Natural killer cell (primary cell): ENCODE results near the gene LMO7. TPM values are rescaled to one million over a fixed set of nuclear protein-coding genes. Genes with fewer than 3 reads are reported as not detected.
A peak's percentile ranks its signal among the peaks of the same experiment; 100 is the strongest.

ENCODE experiments used
- ATAC-seq, 3 donors: fragments of 150-1000 bp in 2 of 3; fragments of 200-7000 bp in 1 of 3; cut with Tn5 transposase; 1 replicate in 1 of 3; 2 replicates in 2 of 3; pipeline ENCODE4 v1.10.0; 2021; ENCODE audit warnings: mild to moderate bottlenecking in 2 of 3, moderate library complexity in 2 of 3
- DNase-seq, 2 donors: peaks; one replicate each; pipeline versions ENCODE4 v3.0.0 to v3.0.0-alpha.2; 2013 to 2021; ENCODE audit warnings: mixed read lengths in 1 of 2
- H3K27ac ChIP-seq: one replicate; pipeline ENCODE4 v1.5.1; 2013; ENCODE audit warnings: mild to moderate bottlenecking, low read length
- H3K27me3 ChIP-seq: one replicate; pipeline ENCODE4 v1.6.1; 2013; ENCODE audit warnings: low read length; ENCODE audit not compliant: control insufficient read depth, insufficient read depth
- H3K36me3 ChIP-seq: one replicate; pipeline ENCODE4 v1.6.1; 2013; ENCODE audit warnings: low read length; ENCODE audit not compliant: control insufficient read depth, insufficient read depth
- H3K4me1 ChIP-seq: one replicate; pipeline ENCODE4 v1.6.1; 2013; ENCODE audit warnings: low read length; ENCODE audit not compliant: control insufficient read depth, insufficient read depth
- H3K4me3 ChIP-seq: one replicate; pipeline ENCODE4 v1.5.1; 2013; ENCODE audit warnings: low read length
- H3K9me3 ChIP-seq: one replicate; pipeline ENCODE4 v1.6.1; 2013; ENCODE audit warnings: low read length; ENCODE audit not compliant: control insufficient read depth, insufficient read depth
- H3K27ac Mint-ChIP-seq, 2 donors: one replicate each; pipeline ENCODE4 v1.8.0; 2022; ENCODE audit warnings: mild to moderate bottlenecking in 2 of 2, mixed read lengths in 2 of 2, moderate library complexity in 1 of 2
- H3K27me3 Mint-ChIP-seq, 2 donors: one replicate each; pipeline ENCODE4 v1.8.0; 2022; ENCODE audit warnings: low read depth in 2 of 2, mixed read lengths in 2 of 2
- H3K36me3 Mint-ChIP-seq: one replicate; pipeline ENCODE4 v1.8.0; 2022; ENCODE audit warnings: mixed read lengths
- H3K4me1 Mint-ChIP-seq, 2 donors: one replicate each; pipeline ENCODE4 v1.8.0; 2022; ENCODE audit warnings: mixed read lengths in 2 of 2
- H3K4me3 Mint-ChIP-seq: one replicate; pipeline ENCODE4 v1.8.0; 2022; ENCODE audit warnings: mild to moderate bottlenecking, moderate library complexity, mixed read lengths
- H3K9me3 Mint-ChIP-seq, 2 donors: one replicate each; pipeline ENCODE4 v1.8.0; 2022; ENCODE audit warnings: mixed read lengths in 2 of 2
- CTCF ChIP-seq: fragments of 200-600 bp; IDR thresholded peaks from one replicate; pipeline ENCODE4 v1.8.0; 2022; ENCODE audit warnings: antibody characterized with exemption
- WGBS: methylation state at CpG from one replicate; pipeline ENCODE4 v1.1.7; 2013; ENCODE audit warnings: missing lambda C conversion rate; ENCODE audit not compliant: insufficient coverage; 5-methylcytosine and 5-hydroxymethylcytosine counted together
- intact Hi-C: fragments of 100-400 bp; cut with micrococcal nuclease; formaldehyde crosslinking; loops from one replicate; pipeline ENCODE4 v1.14.2; 2022
- total RNA-seq, 4 donors: library from RNA; stranded (reverse); fragments of 120-200 nt in 1 of 4; gene quantifications; one replicate each; pipeline versions ENCODE4 v1.2.3 to v1.2.4, GENCODE V29; 2013 to 2022

Gene LMO7
- total RNA-seq, 3 donors from 2014 or later (not counting 1 experiment from before 2014, with no cell fraction given): 5.5 to 10.4 (median 7.9) TPM

GRCh38 chr13:75802161-75802560 is 166.0 kb downstream of the LMO7 start:
- Mint-ChIP-seq H3K4me1 (peaks cover 7 to 14% of the 10 kb centered on the region in 2 donors), H3K27ac (no peak overlapping the region), H3K9me3 (no peaks in the 10 kb centered on the region), H3K36me3 (no peaks in the 10 kb centered on the region), H3K27me3 (no peaks in the 10 kb centered on the region), H3K4me3 (no peak overlapping the region)
- 66% methylated on average over 4 of the region's 5 CpGs for WGBS
- intact Hi-C loops: no loop called here
- H3K27me3 ChIP-seq: no peaks in the 10 kb centered on the region
- peak in 1 of 3 donors; percentile 84 for ATAC-seq
- no peak for DNase-seq
- H3K27ac ChIP-seq: no peak overlapping the region
- no peak for TF ChIP-seq CTCF
- H3K9me3 ChIP-seq: no peaks in the 10 kb centered on the region
- no peaks in the 10 kb centered on the region for H3K36me3 ChIP-seq
- no peak overlapping the region for H3K4me3 ChIP-seq
- no peaks in the 10 kb centered on the region for H3K4me1 ChIP-seq

GRCh38 chr13:75803164-75803611 is 167.1 kb downstream of the LMO7 start:
- TF ChIP-seq CTCF: no peak
- WGBS: 0% methylated on average over 1 of the region's 1 CpG
- Histone ChIP-seq H3K36me3 (no peaks in the 10 kb centered on the region), H3K9me3 (no peaks in the 10 kb centered on the region), H3K4me1 (no peaks in the 10 kb centered on the region), H3K27me3 (no peaks in the 10 kb centered on the region), H3K27ac (no peak overlapping the region), H3K4me3 (no peak overlapping the region)
- Mint-ChIP-seq H3K27me3 (no peaks in the 10 kb centered on the region), H3K4me3 (no peak overlapping the region), H3K4me1 (peaks cover 7 to 14% of the 10 kb centered on the region in 2 donors), H3K9me3 (no peaks in the 10 kb centered on the region), H3K36me3 (no peaks in the 10 kb centered on the region), H3K27ac (peak overlapping the region in 1 of 2 donors; percentile 22)
- ATAC-seq (peak in 2 of 3 donors; percentile 55 to 71), DNase-seq (peak in 1 of 2 donors; percentile 58)
- intact Hi-C loops: no loop called here

- H3K27me3 Mint-ChIP-seq: no peaks in the 10 kb centered on the region
- Histone ChIP-seq H3K36me3 (no peaks in the 10 kb centered on the region), H3K9me3 (no peaks in the 10 kb centered on the region), H3K27ac (no peak overlapping the region), H3K27me3 (no peaks in the 10 kb centered on the region), H3K4me3 (no peak overlapping the region), H3K4me1 (no peaks in the 10 kb centered on the region)
- no peak overlapping the region for H3K27ac Mint-ChIP-seq
- no peaks in the 10 kb centered on the region for H3K9me3 Mint-ChIP-seq
- 93% methylated on average over 10 of the region's 10 CpGs for WGBS
- intact Hi-C loops: no loop called here
- H3K4me3 Mint-ChIP-seq: no peak overlapping the region
- TF ChIP-seq CTCF: no peak
- ATAC-seq: no peak
- no peak for DNase-seq
- H3K36me3 Mint-ChIP-seq: no peaks in the 10 kb centered on the region
- H3K4me1 Mint-ChIP-seq: peaks cover 7 to 14% of the 10 kb centered on the region in 2 donors
These were observed 167.9 kb downstream of the LMO7 start for GRCh38 chr13:75804054-75804453.

- DNase-seq: no peak
- 99% methylated on average over 4 of the region's 4 CpGs for WGBS
- no peaks in the 10 kb centered on the region for H3K36me3 ChIP-seq
- ATAC-seq: no peak
- no peaks in the 10 kb centered on the region for H3K9me3 Mint-ChIP-seq
- intact Hi-C loops: no loop called here
- H3K36me3 Mint-ChIP-seq: no peaks in the 10 kb centered on the region
- H3K27me3 ChIP-seq: no peaks in the 10 kb centered on the region
- H3K4me3 Mint-ChIP-seq: no peak overlapping the region
- no peaks in the 10 kb centered on the region for H3K9me3 ChIP-seq
- TF ChIP-seq CTCF: no peak
- peaks cover 7 to 14% of the 10 kb centered on the region in 2 donors for H3K4me1 Mint-ChIP-seq
- H3K27ac ChIP-seq: no peak overlapping the region
- no peaks in the 10 kb centered on the region for H3K4me1 ChIP-seq
- no peak overlapping the region for H3K27ac Mint-ChIP-seq
- no peaks in the 10 kb centered on the region for H3K27me3 Mint-ChIP-seq
- H3K4me3 ChIP-seq: no peak overlapping the region
These were observed 168.5 kb downstream of the LMO7 start for GRCh38 chr13:75804605-75805004.
